ENCODE data around the gene CACNA1A.
"Not testable (repeated sequence)": the region's sequence is repeated elsewhere in the genome, so short reads cannot be mapped to it uniquely, and the experiment has no call there.

Gene CACNA1A

GRCh38 chr19:13267889-13268288 lies 238.4 kb downstream of the CACNA1A start:
- DNase-seq: no peak

- no peak for DNase-seq
Measured at GRCh38 chr19:13267131-13267530, 239.1 kb downstream of the CACNA1A start.

- no peak for DNase-seq
Measured at GRCh38 chr19:13262450-13262849, 243.8 kb downstream of the CACNA1A start.

GRCh38 chr19:13260883-13261653 lies 245.2 kb downstream of the CACNA1A start:
- DNase-seq: no peak

- no peak for DNase-seq
Measured at GRCh38 chr19:13256918-13257317, 249.4 kb downstream of the CACNA1A start.

- DNase-seq: not testable (repeated sequence)
Measured at GRCh38 chr19:13256398-13256797, 249.9 kb downstream of the CACNA1A start.

- no peak for DNase-seq
Measured at GRCh38 chr19:13255719-13256059, 250.6 kb downstream of the CACNA1A start.

- no peak for DNase-seq
Measured at GRCh38 chr19:13255041-13255718, 251.1 kb downstream of the CACNA1A start.

- no peak for DNase-seq
Measured at GRCh38 chr19:13252569-13253335, 253.5 kb downstream of the CACNA1A start.

GRCh38 chr19:13244920-13245319 lies 261.4 kb downstream of the CACNA1A start:
- no peak for DNase-seq

- DNase-seq: no peak
Measured at GRCh38 chr19:13241231-13242104, 264.8 kb downstream of the CACNA1A start.

- DNase-seq: no peak
Measured at GRCh38 chr19:13240312-13241022, 265.8 kb downstream of the CACNA1A start.

GRCh38 chr19:13238891-13239534 lies 267.3 kb downstream of the CACNA1A start:
- no peak for DNase-seq

- peak; percentile 63 for DNase-seq
Measured at GRCh38 chr19:13234518-13234917, 271.8 kb downstream of the CACNA1A start.

- no peak for DNase-seq
Measured at GRCh38 chr19:13231663-13232062, 274.6 kb downstream of the CACNA1A start.

GRCh38 chr19:13229246-13229645 lies 277.0 kb downstream of the CACNA1A start:
- DNase-seq: no peak

- no peak for DNase-seq
Measured at GRCh38 chr19:13228561-13228960, 277.7 kb downstream of the CACNA1A start.

GRCh38 chr19:13226983-13227382 lies 279.3 kb downstream of the CACNA1A start:
- DNase-seq: no peak

GRCh38 chr19:13225973-13226865 lies 280.1 kb downstream of the CACNA1A start:
- DNase-seq: no peak

- DNase-seq: no peak
Measured at GRCh38 chr19:13225085-13225484, 281.2 kb downstream of the CACNA1A start.

All from activated gamma-delta T cell treated with Interleukin-2 at 50 U/mL for 16 hours (primary cell).